ENCODE data around the gene HOXA13.

- no peak for TF ChIP-seq CTCF (IDR thresholded peaks at IDR 0.05 in 4 of 5, conservative IDR thresholded peaks at IDR 0.05 in 1 of 5)
- TF ChIP-seq POLR2A (IDR thresholded peaks at IDR 0.05): no peak
These were observed 26.4 kb downstream of the HOXA13 start for GRCh38 chr7:27173511-27173955.
